ENCODE results near the gene SIRT5.

The SIRT5 gene

GRCh38 chr6:13579911-13580310 is 5.5 kb downstream of the SIRT5 start:
- in situ Hi-C loops (cut with MboI; ENCODE audit: low sequenced_read_pairs), result no loop called here

- in situ Hi-C loops (cut with MboI; ENCODE audit: low sequenced_read_pairs), result no loop called here
These were observed 7.4 kb downstream of the SIRT5 start for GRCh38 chr6:13581700-13582229.

- in situ Hi-C loops (cut with MboI; ENCODE audit: low sequenced_read_pairs), result no loop called here
These were observed 12.5 kb downstream of the SIRT5 start for GRCh38 chr6:13586603-13587542.

- in situ Hi-C loops (cut with MboI; ENCODE audit: low sequenced_read_pairs), result no loop called here
These were observed 15.4 kb downstream of the SIRT5 start for GRCh38 chr6:13589801-13590200.

- in situ Hi-C loops (cut with MboI; ENCODE audit: low sequenced_read_pairs), result no loop called here
These were observed 16.3 kb downstream of the SIRT5 start for GRCh38 chr6:13590574-13591153.

- in situ Hi-C loops (cut with MboI; ENCODE audit: low sequenced_read_pairs), result no loop called here
These were observed 17.0 kb downstream of the SIRT5 start for GRCh38 chr6:13591205-13591921.

- in situ Hi-C loops (cut with MboI; ENCODE audit: low sequenced_read_pairs), result no loop called here
These were observed 18.7 kb downstream of the SIRT5 start for GRCh38 chr6:13593103-13593502.

GRCh38 chr6:13593720-13594119 is 19.3 kb downstream of the SIRT5 start:
- in situ Hi-C loops (cut with MboI; ENCODE audit: low sequenced_read_pairs), result no loop called here

- in situ Hi-C loops (cut with MboI; ENCODE audit: low sequenced_read_pairs), result no loop called here
These were observed 22.7 kb downstream of the SIRT5 start for GRCh38 chr6:13597073-13597472.

- in situ Hi-C loops (cut with MboI; ENCODE audit: low sequenced_read_pairs), result loop anchor here (25.0 kb wide), 1 partner anchor 462 kb away; no protein-coding TSS in a partner anchor
These were observed 25.6 kb downstream of the SIRT5 start for GRCh38 chr6:13600036-13600435.

GRCh38 chr6:13604135-13604534 is 29.7 kb downstream of the SIRT5 start:
- in situ Hi-C loops (cut with MboI; ENCODE audit: low sequenced_read_pairs), result loop anchor here (25.0 kb wide), 1 partner anchor 458 kb away; no protein-coding TSS in a partner anchor

GRCh38 chr6:13604546-13605416 is 30.4 kb downstream of the SIRT5 start:
- in situ Hi-C loops (cut with MboI; ENCODE audit: low sequenced_read_pairs), result loop anchor here (25.0 kb wide), 1 partner anchor 458 kb away; no protein-coding TSS in a partner anchor

GRCh38 chr6:13605634-13606033 is 31.2 kb downstream of the SIRT5 start:
- in situ Hi-C loops (cut with MboI; ENCODE audit: low sequenced_read_pairs), result loop anchor here (25.0 kb wide), 1 partner anchor 457 kb away; no protein-coding TSS in a partner anchor

- in situ Hi-C loops (cut with MboI; ENCODE audit: low sequenced_read_pairs), result loop anchor here (25.0 kb wide), 1 partner anchor 451 kb away; no protein-coding TSS in a partner anchor
These were observed 37.3 kb downstream of the SIRT5 start for GRCh38 chr6:13611715-13612114.

GRCh38 chr6:13613029-13613594 is 38.7 kb downstream of the SIRT5 start:
- in situ Hi-C loops (cut with MboI; ENCODE audit: low sequenced_read_pairs), result loop anchor here (25.0 kb wide), 1 partner anchor 449 kb away; no protein-coding TSS in a partner anchor

- in situ Hi-C loops (cut with MboI; ENCODE audit: low sequenced_read_pairs), result loop anchor here (25.0 kb wide), 1 partner anchor 448 kb away; no protein-coding TSS in a partner anchor
These were observed 39.9 kb downstream of the SIRT5 start for GRCh38 chr6:13614126-13614925.

GRCh38 chr6:13614926-13615791 is 40.8 kb downstream of the SIRT5 start, which contains the start of gene NOL7:
Gene NOL7 (plus strand): TSS chr6:13615335. CDS start chr6:13615359, 24 bp downstream.
- in situ Hi-C loops (cut with MboI; ENCODE audit: low sequenced_read_pairs), result loop anchor here (25.0 kb wide), 1 partner anchor 447 kb away; no protein-coding TSS in a partner anchor

- in situ Hi-C loops (cut with MboI; ENCODE audit: low sequenced_read_pairs), result loop anchor here (25.0 kb wide), 1 partner anchor 447 kb away; no protein-coding TSS in a partner anchor
These were observed 41.4 kb downstream of the SIRT5 start for GRCh38 chr6:13615792-13616120.
